GM18870 (cell line): ENCODE data around the gene OSBPL8.

ENCODE experiments used
- ATAC-seq: cut with Tn5 transposase; IDR thresholded peaks from one replicate; pipeline ENCODE4 v1.9.1; 2021; ENCODE audit warnings: moderate library complexity; ENCODE audit not compliant: unreplicated experiment

The OSBPL8 gene

GRCh38 chr12:76471579-76471978, 88.0 kb downstream of the OSBPL8 start:
- ATAC-seq: no peak

DNA sequence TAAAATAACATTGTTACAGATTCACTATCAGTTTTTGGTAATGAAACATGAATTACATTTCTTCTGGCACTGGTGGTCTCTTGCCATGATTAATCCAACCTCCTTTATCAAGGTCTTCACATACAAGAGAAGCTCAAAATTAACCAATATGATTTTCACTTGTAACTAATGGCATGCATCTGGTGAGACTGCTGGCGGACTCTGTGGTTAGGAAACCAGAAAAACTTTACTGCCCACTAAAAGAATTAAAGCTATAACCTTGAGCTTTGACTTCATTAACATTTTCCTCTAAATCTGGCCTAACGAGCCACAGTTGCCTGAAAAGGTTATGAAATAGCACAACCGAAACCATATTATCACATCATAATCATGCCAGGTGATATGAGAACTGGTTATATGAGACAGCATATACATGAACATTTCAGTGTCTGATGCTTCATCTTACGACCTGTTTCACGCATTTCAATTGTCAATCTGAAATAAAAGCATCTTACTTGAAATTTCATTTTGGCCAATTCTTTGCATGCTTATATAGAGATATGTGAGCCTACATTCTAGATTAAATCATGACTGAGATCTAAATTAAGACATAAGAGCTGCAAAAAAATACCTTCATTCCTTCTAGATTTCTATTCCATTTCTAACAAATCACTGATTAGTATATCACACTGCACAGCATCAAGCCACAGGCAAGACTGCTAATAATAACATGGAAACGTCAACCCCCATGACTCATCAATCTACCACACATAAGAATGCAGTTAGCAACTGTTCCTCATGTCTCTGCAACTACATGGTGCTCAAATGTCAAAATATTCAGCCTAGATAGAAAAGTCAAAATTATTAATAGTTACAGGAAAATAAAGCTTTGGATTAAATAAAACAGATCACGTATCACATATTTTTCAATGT, 89.3 kb downstream of the OSBPL8 start:
- peak; percentile 84 for ATAC-seq

DNA sequence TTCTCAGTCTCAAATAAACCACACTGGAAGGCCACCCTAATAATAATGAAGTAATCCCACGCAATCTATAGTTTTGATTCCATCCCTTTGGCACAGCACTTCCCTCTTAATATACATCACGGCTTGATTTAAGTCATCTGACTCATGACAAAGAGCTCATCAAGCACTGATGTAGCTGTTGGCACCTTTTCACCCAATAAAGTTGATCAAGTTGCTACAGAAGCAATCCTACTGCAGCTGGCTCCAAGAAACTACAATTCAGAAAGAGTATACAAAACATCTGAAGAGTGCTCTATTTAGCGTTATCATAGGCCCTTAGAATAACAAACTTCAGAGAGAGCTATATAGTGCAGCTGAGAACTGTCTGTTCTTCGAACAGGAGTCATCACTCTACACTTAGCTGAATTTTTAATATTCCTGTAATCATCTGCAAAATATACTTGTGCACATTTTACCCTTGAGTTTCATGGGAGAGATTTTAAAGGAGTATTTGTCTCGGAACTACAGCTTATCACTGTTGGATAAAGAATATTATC, 94.9 kb downstream of the OSBPL8 start:
- no peak for ATAC-seq

DNA sequence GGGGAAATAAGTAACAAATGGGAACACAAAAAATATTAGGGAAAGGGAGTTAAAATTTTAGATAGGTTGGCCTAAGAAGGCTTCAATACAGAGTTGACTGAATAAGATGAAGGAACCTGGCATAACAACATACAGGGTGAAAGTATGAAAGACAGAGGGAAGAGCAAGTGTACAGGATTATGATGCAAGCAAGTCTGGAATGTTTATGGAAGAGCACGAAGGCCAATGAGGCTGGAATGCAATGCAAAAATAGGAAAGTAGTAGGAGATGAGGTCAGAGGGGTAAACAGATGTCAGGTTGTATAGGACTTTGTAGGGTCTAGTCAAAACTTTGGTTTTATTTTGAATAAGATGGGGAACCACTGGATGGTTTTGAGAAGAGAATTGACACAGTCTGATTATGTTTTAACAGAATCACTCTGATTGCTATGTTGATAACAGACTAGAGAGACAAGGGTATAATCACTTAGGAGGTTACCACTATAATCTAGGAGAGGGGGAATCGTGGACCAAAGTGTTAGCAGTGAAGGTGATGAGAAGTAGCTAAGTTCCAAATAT, 96.8 kb downstream of the OSBPL8 start:
- peak; percentile 42 for ATAC-seq

DNA sequence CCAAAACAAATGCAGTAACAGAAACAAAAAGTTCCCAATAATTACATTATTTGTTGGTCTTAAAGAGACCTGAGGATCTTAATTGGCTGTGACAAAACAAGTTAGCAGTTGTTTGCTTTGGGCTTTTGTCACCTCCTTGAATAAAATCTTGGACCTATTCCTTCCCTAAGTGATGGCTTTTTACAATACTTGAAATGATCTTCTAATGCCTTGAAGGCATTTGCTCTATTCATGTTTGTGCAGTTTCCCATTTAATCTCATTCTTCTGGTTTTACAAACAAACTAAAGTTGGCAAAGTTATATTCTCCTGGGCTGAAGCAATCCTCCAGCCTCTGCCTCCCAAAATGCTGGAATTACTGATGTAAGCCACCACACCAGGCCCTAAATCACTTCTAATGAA, 98.8 kb downstream of the OSBPL8 start:
- no peak for ATAC-seq

- no peak for ATAC-seq
Observed at GRCh38 chr12:76457818-76458217, 101.8 kb downstream of the OSBPL8 start.

- ATAC-seq: no peak
Observed at GRCh38 chr12:76457010-76457409, 102.6 kb downstream of the OSBPL8 start.

- ATAC-seq: peak; percentile 98
Observed at GRCh38 chr12:76455582-76456345, 103.8 kb downstream of the OSBPL8 start.

- ATAC-seq: no peak
Observed at GRCh38 chr12:76451528-76451927, 108.0 kb downstream of the OSBPL8 start.

- ATAC-seq: no peak
Observed at GRCh38 chr12:76450690-76451089, 108.9 kb downstream of the OSBPL8 start.

GRCh38 chr12:76449993-76450392, 109.6 kb downstream of the OSBPL8 start:
- ATAC-seq: no peak

GRCh38 chr12:76449583-76449982, 110.0 kb downstream of the OSBPL8 start:
- ATAC-seq: no peak

DNA sequence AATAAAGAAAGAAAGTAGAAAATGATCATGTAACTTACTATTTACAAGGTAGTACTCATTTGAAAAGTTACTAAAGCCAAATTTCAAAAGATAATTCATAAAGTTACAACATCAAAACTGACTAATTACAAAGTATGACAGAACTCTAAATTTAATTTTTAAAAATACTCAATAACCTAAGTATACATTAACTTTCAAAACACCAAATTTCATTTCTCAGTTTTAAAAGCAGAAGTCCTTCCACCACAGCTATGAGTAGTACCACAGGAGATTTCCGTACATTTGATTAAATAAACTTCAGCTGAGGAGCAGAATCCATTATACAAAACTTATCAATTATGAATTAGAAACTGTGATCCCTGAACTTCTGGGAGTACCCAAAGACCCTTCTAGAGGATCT, 110.6 kb downstream of the OSBPL8 start:
- no peak for ATAC-seq

DNA sequence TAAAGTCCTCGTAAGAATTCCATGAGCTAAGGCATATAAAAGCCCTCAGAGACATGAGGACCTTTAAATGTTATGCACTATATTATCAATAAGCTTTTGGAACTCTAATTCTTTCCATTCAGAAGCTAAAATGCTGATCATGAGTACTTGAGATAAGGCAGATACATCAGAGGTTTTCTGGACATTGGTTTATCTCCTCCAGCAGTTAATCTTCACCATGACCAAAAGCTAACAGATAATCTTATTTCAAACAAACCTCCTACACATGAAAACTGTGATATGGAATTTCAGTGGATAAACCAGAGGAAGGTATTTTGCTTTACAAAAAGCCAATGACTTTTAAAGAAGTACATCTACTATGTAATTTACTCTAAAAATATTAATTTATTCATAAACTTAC, 113.5 kb downstream of the OSBPL8 start:
- no peak for ATAC-seq

GRCh38 chr12:76445462-76445861, 114.1 kb downstream of the OSBPL8 start:
- ATAC-seq: peak; percentile 67

GRCh38 chr12:76444408-76444984, 115.1 kb downstream of the OSBPL8 start:
- no peak for ATAC-seq

DNA sequence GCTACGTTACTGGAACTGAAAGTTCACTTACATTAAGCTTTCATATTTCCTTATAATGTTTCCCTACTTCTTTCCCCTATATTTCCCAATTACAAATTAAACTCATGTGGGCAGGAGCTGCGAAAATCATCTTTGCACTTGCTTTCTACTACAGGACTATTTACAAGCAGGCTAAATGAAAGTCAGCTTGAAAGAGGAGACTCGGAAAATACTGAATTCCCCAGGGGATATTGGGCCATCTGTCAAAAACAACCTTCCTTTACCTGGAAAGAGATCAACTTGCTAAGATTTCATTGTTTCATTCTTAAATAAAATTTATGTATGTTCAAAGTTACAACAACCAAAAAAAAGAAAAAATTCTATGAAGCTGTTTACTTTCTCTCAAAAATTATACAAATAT, 118.6 kb downstream of the OSBPL8 start:
- ATAC-seq: no peak

DNA sequence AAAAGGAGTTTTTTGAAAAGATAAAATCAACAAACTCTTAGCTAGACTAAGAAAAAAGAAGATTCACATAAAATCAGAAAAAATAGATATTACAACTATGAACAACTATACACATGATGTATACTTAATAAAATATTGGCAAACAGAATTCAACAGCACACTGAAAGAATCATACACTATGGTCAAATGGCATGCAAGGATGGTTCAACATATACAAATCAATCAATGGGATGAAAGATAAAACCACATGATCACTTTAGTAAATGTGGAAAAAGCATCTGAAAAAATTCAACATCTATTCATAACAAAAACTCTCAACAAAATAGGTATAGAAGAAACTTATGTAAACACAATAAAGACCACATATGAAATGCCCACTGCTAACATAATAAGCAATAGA, 126.8 kb downstream of the OSBPL8 start:
- no peak for ATAC-seq

DNA sequence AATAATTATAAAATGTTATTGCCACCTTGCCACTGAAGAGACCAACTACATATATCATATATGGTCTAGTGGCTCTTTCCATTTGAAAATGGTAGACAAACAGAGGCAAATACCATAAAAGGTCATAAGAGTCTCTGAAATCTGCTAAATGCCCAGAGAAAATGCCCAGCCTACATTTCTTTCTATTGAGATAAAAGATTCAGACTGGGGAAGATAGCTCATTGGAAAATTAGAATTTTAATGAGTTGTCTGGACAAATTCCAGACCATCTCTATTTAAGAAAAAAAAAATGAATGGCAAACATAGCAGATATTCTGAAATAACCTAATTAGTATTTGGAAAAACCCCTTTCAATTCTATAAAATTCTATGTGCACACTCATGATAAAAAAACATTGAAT, 131.5 kb downstream of the OSBPL8 start:
- ATAC-seq: no peak

DNA sequence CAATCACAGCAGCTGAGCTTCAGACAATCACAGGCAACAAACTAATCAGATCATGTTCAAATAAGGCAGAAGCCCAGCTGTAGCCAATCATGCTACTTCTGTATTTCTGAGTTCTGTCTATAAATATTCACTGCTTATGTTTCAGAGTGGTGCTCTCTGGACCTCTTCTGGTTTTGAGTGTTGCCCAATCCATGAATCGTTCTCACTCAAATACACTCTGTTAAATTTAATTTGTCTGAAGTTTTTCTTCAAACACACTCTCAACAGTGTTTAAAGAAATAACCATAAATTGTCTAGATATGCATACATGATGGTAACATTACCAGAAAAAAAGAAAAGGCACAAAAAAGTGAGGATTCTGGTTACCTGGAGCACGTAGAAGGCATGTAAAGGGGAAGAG, 133.4 kb downstream of the OSBPL8 start:
- ATAC-seq: no peak

- ATAC-seq: no peak
Observed at GRCh38 chr12:76424941-76425340, 134.6 kb downstream of the OSBPL8 start.
